Large intestine (tissue), 3 donors: ENCODE measurements around the gene POLE. TPM values are rescaled to one million over a fixed set of nuclear protein-coding genes. Genes with fewer than 3 reads are reported as not detected.
A peak's percentile ranks its signal among the peaks of the same experiment; 100 is the strongest.

ENCODE experiments used
- DNase-seq, 2 donors: peaks; one replicate each; pipeline versions ENCODE4 v3.0.0 to v3.0.0-alpha.2; 2013
- H3K27ac ChIP-seq: one replicate; pipeline ENCODE4 v1.5.1; 2013; ENCODE audit warnings: low read length
- H3K27me3 ChIP-seq: 2 replicates; pipeline ENCODE4 v1.6.1; 2013; ENCODE audit warnings: low read length; ENCODE audit not compliant: control insufficient read depth, insufficient read depth
- H3K36me3 ChIP-seq: 2 replicates; pipeline ENCODE4 v1.6.1; 2013; ENCODE audit warnings: low read length; ENCODE audit not compliant: control insufficient read depth, insufficient read depth
- H3K4me1 ChIP-seq: one replicate; pipeline ENCODE4 v1.6.1; 2013; ENCODE audit warnings: low read length; ENCODE audit not compliant: control insufficient read depth, insufficient read depth
- H3K4me3 ChIP-seq: one replicate; pipeline ENCODE4 v1.5.1; 2013; ENCODE audit warnings: low read length
- H3K9me3 ChIP-seq: one replicate; pipeline ENCODE4 v1.6.1; 2013; ENCODE audit warnings: mild to moderate bottlenecking, low read depth, low read length, moderate library complexity; ENCODE audit not compliant: control insufficient read depth
- WGBS: methylation state at CpG from one replicate; pipeline ENCODE4 v1.1.5; 2013; ENCODE audit warnings: low lambda C conversion rate; ENCODE audit not compliant: insufficient coverage; 5-methylcytosine and 5-hydroxymethylcytosine counted together
- polyA plus RNA-seq: library from polyadenylated mRNA; unstranded; fragments of 120-200 nt; gene quantifications from one replicate; pipeline ENCODE4 v1.2.1, GENCODE V29; 2013

POLE gene
- polyA plus RNA-seq, 1 donor: 48.1 TPM

DNA sequence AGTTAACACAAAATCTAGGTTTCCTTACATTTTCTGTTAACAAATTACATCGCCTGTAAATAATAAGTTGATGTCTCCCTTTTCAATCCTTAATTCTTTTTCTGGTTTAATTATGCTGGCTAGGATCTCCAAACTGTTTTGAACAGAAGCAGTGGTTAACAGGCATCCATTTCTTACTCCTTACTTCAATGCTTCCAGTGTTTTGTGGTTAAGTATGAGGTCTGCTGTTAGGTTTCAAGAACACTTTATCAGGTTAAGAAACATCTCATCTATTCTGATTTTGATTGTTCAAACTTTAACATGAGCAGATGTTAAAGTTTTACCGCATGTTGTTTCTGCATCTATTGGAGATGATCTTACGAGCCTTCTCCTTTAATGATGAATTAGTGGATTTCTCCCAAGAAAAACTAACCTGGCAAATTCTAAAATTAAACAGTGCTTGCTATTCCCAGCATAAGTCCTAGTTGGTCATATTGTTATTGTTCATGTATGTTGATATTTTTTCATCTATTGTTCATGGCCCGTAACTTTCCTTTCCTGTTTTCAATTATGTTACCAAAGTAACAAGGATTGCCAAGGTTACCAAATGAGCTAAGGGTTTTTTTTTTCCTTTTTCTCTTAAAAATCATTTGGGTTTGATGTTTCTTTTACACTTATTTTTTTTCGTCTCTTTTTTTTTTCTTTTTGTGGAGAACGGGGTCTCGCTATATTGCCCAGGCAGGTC lies 33.4 kb downstream of the POLE start:
- Histone ChIP-seq H3K27ac (no peak overlapping the region), H3K9me3 (peaks cover 5% of the 10 kb centered on the region), H3K36me3 (peaks cover 61% of the 10 kb centered on the region), H3K27me3 (no peaks in the 10 kb centered on the region), H3K4me1 (no peaks in the 10 kb centered on the region), H3K4me3 (no peak overlapping the region)
- DNase-seq: no peak
- WGBS: 100% methylated on average over 3 of the region's 7 CpGs

DNA sequence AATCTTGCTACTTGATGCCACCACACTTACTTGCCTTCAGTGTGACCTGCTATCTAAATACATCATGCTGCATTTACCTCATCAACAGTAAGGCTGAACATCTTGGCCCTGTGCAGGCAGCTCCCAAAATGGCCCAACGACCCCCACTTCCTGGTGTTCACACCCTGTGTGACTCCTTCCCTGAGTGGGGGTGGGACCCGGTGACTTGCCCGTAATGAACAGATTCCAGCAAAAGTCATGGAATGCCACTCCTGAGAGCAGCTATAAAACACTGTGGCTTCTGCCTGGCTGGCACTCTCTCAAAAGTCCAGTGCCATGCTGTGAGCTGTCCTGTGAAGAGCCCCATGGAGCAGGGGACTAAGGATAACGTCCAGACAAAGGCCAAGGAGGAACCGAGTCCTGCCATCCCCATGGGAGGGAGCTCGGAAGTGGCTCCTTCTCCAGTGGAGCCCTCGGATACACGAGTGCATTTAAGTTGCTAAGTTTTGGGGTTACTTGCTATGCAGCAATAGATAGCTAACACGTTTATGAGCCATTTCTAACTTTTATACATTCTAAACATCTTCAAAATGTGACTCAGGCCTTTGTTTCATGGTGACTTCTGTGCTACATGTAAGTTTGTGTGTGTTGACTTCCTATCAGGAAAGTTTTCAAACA lies 35.6 kb downstream of the POLE start:
- no peak overlapping the region for H3K27ac ChIP-seq
- H3K4me3 ChIP-seq: no peak overlapping the region
- H3K9me3 ChIP-seq: peaks cover 5% of the 10 kb centered on the region
- H3K27me3 ChIP-seq: no peaks in the 10 kb centered on the region
- no CpG with 5 or more reads among the region's 9 CpGs for WGBS
- H3K36me3 ChIP-seq: peaks cover 59% of the 10 kb centered on the region
- no peaks in the 10 kb centered on the region for H3K4me1 ChIP-seq
- DNase-seq: no peak

- Histone ChIP-seq H3K4me3 (no peak overlapping the region), H3K9me3 (peaks cover 5% of the 10 kb centered on the region), H3K36me3 (peaks cover 63% of the 10 kb centered on the region), H3K4me1 (no peaks in the 10 kb centered on the region), H3K27ac (no peak overlapping the region), H3K27me3 (no peaks in the 10 kb centered on the region)
- DNase-seq: no peak
- WGBS: no CpG with 5 or more reads among the region's 27 CpGs
These were observed 37.8 kb downstream of the POLE start for GRCh38 chr12:132649226-132649945.

DNA sequence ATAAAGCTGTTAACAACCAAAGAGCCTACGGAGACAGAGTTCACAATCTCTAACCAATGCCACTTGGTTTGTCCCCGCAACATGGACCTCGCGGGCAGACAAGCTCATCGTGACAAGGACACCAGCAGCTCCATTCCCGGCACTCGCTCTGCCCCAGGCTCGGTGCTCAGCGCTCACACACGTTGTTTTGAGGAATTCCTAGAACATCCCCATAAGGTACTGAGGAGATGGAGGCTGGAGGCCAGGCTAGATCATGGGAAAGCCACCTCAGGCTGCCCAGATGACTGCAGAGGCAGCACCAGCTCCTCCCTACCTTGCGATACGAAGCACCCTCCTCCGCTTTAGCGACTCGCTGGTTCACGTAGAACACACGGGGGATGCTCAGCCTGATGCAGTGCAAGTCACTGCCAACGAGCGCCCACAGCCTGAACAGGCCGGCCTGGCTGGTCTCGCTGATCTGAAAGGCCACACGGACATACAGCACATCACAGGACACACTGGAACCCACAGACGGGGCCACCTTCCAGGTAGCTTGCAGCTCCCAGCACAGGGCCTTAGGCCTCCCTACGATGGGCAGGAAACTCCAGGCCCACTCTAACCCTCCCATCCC lies 38.4 kb downstream of the POLE start:
- Histone ChIP-seq H3K27me3 (no peaks in the 10 kb centered on the region), H3K36me3 (peaks cover 66% of the 10 kb centered on the region), H3K27ac (no peak overlapping the region), H3K4me3 (no peak overlapping the region), H3K9me3 (peaks cover 5% of the 10 kb centered on the region), H3K4me1 (no peaks in the 10 kb centered on the region)
- no CpG with 5 or more reads among the region's 24 CpGs for WGBS
- no peak for DNase-seq

- peaks cover 68% of the 10 kb centered on the region for H3K36me3 ChIP-seq
- H3K4me3 ChIP-seq: no peak overlapping the region
- WGBS: no CpG with 5 or more reads among the region's 10 CpGs
- H3K9me3 ChIP-seq: peaks cover 5% of the 10 kb centered on the region
- H3K4me1 ChIP-seq: no peaks in the 10 kb centered on the region
- H3K27me3 ChIP-seq: no peaks in the 10 kb centered on the region
- H3K27ac ChIP-seq: no peak overlapping the region
- DNase-seq: no peak
These were observed 39.3 kb downstream of the POLE start for GRCh38 chr12:132647858-132648257.

DNA sequence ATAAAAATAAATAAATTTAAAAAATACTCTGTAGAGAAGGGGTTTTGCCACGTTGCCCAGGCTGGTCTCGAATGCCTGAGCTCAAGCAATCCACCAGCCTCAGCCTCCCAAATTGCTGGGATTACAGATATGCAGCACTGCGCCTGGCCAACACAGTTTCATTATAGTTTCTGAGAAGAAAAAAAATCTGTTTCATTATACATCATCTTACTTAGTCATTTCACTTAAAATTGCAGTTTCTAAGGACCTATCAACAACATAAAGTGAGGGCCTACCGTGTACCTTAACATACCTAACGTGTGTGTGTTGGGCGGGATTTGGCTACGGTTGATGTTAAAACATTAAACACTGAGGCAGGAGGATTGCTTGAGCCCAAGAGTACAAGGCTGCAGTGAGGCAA lies 40.3 kb downstream of the POLE start:
- Histone ChIP-seq H3K27me3 (no peaks in the 10 kb centered on the region), H3K9me3 (peaks cover 5% of the 10 kb centered on the region), H3K4me3 (no peak overlapping the region), H3K36me3 (peaks cover 71% of the 10 kb centered on the region), H3K4me1 (peaks cover 7% of the 10 kb centered on the region), H3K27ac (no peak overlapping the region)
- DNase-seq: no peak
- 94% methylated on average over 3 of the region's 7 CpGs for WGBS

DNA sequence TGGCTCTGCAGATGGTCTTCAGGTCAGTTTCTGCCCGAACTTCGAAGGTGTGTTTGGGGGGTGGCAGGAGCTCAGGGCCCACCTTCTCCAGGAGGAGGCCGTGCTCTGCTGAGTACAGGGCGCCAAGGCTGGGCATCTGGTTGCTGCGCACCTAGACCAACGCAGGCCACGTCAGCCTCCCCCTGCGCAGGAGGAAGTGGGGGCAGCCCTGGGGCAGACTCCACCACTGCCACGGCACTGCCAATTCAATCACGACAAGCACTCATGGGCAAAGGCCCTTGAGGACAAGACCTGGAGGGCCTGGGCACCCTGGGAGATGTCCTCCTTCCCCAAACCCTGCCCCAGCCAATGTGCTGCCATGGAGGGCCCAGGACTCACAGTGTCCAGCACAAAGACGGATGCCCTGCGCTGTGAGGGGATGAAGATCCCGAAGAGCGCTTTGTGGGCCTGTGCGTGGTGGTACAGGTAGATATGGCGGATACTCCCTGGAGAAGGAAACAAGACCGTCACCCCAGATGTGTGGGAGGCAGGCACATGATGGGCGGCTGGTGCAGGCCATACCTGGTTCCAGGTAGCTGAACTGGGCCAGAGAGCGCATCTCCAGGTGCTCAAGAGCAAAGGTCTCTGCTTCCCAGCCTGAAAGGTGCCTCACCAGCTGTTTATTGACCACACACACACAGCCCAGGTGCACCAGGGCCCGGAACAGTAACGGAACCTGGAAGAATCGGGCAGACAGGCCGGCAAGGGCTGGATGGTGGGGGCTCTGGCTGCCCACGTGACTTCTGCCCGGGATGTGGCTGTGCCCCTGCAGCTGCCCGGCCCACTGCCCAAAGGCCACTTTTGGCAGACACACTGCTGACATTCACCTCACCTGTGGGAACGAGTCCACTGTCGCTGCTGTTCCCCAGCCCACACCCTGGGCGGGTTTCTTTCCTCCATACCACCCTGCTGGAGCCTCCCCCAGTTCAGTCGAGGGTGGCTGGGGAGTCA lies 44.0 kb downstream of the POLE start:
- WGBS: no CpG with 5 or more reads among the region's 30 CpGs
- H3K36me3 ChIP-seq: peaks cover 58% of the 10 kb centered on the region
- H3K27me3 ChIP-seq: no peaks in the 10 kb centered on the region
- DNase-seq: no peak
- no peak overlapping the region for H3K4me3 ChIP-seq
- no peaks in the 10 kb centered on the region for H3K9me3 ChIP-seq
- no peak overlapping the region for H3K27ac ChIP-seq
- peaks cover 33% of the 10 kb centered on the region for H3K4me1 ChIP-seq

- no peak overlapping the region for H3K4me3 ChIP-seq
- peaks cover 41% of the 10 kb centered on the region for H3K4me1 ChIP-seq
- no CpG with 5 or more reads among the region's 28 CpGs for WGBS
- no peaks in the 10 kb centered on the region for H3K27me3 ChIP-seq
- peak; percentile 67 to 86 for DNase-seq
- no peaks in the 10 kb centered on the region for H3K9me3 ChIP-seq
- H3K27ac ChIP-seq: peak overlapping the region; percentile 53
- H3K36me3 ChIP-seq: peaks cover 55% of the 10 kb centered on the region
These were observed 45.1 kb downstream of the POLE start for GRCh38 chr12:132641811-132642650.

DNA sequence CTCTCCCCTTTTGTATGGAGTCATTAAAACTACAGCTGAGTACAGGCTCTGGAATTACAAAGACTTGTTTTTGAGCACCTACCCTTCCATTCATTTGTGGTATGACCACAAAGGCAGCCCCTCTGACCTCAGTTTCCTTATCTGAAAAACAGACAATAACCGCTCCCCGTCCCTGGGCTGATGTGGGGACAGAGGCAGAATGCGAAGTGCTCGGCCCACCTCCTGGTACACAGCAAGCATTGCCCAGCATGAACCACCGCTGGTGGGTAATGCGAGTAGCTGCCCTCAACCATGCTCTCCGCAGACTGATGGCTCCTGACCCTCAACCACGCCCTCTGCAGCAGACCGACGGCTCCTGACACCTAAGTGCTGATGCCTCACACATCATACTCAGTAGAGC lies 46.2 kb downstream of the POLE start:
- WGBS: no CpG with 5 or more reads among the region's 10 CpGs
- H3K27ac ChIP-seq: no peak overlapping the region
- H3K4me3 ChIP-seq: no peak overlapping the region
- peaks cover 41% of the 10 kb centered on the region for H3K4me1 ChIP-seq
- H3K9me3 ChIP-seq: no peaks in the 10 kb centered on the region
- H3K36me3 ChIP-seq: peaks cover 57% of the 10 kb centered on the region
- DNase-seq: no peak
- no peaks in the 10 kb centered on the region for H3K27me3 ChIP-seq
